Measurements from ENCODE around the gene CTNND1. TPM values are rescaled to one million over a fixed set of nuclear protein-coding genes. Genes with fewer than 3 reads are reported as not detected.

Gene CTNND1
- polyA plus RNA-seq, 1 donor from 2014 or later = 70.3 TPM

GRCh38 chr11:57787920-57788702 lies 26.5 kb downstream of the CTNND1 start:
- Histone ChIP-seq H3K9me3 (ENCODE audit: low read length) (no peaks in the 10 kb centered on the region), H3K27me3 (ENCODE audit: insufficient read depth, low read depth, low read length) (no peaks in the 10 kb centered on the region), H3K27ac (ENCODE audit: low read length) (peak overlapping the region; percentile 36), H3K4me3 (ENCODE audit: low read length) (no peak overlapping the region), H3K9me2 (ENCODE audit: insufficient read depth, low read length) (no peaks in the 10 kb centered on the region), H2AFZ (ENCODE audit: low read depth, low read length) (no peak overlapping the region), H3K4me2 (ENCODE audit: low read length) (no peak overlapping the region), H3K36me3 (ENCODE audit: insufficient read depth, low read length) (peaks cover 2% of the 10 kb centered on the region), H3F3A (ENCODE audit: insufficient read depth, low read length, poor library complexity, severe bottlenecking) (no peaks in the 10 kb centered on the region), H4K20me1 (ENCODE audit: insufficient read depth) (peaks cover 4% of the 10 kb centered on the region), H3K9ac (ENCODE audit: low read length) (no peak overlapping the region), H3K79me2 (replicated peaks; ENCODE audit: insufficient read depth, low read length) (peaks cover 71% of the 10 kb centered on the region)
- TF ChIP-seq TAF1 (IDR thresholded peaks at IDR 0.05; ENCODE audit: low read depth) = no peak
- TF ChIP-seq POLR2AphosphoS5 (IDR thresholded peaks at IDR 0.05) = no peak
- no peak for TF ChIP-seq SMC3 (conservative IDR thresholded peaks at IDR 0.05; ENCODE audit: poor library complexity)
- no peak for TF ChIP-seq RAD21 (conservative IDR thresholded peaks at IDR 0.05)
- TF ChIP-seq, protein P1, sequence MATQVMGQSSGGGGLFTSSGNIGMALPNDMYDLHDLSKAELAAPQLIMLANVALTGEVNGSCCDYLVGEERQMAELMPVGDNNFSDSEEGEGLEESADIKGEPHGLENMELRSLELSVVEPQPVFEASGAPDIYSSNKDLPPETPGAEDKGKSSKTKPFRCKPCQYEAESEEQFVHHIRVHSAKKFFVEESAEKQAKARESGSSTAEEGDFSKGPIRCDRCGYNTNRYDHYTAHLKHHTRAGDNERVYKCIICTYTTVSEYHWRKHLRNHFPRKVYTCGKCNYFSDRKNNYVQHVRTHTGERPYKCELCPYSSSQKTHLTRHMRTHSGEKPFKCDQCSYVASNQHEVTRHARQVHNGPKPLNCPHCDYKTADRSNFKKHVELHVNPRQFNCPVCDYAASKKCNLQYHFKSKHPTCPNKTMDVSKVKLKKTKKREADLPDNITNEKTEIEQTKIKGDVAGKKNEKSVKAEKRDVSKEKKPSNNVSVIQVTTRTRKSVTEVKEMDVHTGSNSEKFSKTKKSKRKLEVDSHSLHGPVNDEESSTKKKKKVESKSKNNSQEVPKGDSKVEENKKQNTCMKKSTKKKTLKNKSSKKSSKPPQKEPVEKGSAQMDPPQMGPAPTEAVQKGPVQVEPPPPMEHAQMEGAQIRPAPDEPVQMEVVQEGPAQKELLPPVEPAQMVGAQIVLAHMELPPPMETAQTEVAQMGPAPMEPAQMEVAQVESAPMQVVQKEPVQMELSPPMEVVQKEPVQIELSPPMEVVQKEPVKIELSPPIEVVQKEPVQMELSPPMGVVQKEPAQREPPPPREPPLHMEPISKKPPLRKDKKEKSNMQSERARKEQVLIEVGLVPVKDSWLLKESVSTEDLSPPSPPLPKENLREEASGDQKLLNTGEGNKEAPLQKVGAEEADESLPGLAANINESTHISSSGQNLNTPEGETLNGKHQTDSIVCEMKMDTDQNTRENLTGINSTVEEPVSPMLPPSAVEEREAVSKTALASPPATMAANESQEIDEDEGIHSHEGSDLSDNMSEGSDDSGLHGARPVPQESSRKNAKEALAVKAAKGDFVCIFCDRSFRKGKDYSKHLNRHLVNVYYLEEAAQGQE (IDR thresholded peaks at IDR 0.05; ENCODE audit: borderline replicate concordance) = no peak
- TF ChIP-seq EP300 (conservative IDR thresholded peaks at IDR 0.05; ENCODE audit: poor library complexity, severe bottlenecking) = no peak
- TF ChIP-seq, protein P2, sequence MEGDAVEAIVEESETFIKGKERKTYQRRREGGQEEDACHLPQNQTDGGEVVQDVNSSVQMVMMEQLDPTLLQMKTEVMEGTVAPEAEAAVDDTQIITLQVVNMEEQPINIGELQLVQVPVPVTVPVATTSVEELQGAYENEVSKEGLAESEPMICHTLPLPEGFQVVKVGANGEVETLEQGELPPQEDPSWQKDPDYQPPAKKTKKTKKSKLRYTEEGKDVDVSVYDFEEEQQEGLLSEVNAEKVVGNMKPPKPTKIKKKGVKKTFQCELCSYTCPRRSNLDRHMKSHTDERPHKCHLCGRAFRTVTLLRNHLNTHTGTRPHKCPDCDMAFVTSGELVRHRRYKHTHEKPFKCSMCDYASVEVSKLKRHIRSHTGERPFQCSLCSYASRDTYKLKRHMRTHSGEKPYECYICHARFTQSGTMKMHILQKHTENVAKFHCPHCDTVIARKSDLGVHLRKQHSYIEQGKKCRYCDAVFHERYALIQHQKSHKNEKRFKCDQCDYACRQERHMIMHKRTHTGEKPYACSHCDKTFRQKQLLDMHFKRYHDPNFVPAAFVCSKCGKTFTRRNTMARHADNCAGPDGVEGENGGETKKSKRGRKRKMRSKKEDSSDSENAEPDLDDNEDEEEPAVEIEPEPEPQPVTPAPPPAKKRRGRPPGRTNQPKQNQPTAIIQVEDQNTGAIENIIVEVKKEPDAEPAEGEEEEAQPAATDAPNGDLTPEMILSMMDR (IDR thresholded peaks at IDR 0.05; ENCODE audit: poor library complexity, severe bottlenecking) = no peak
- TF ChIP-seq EZH2 (IDR thresholded peaks at IDR 0.05; ENCODE audit: borderline replicate concordance, insufficient read depth, low read length, poor library complexity, severe bottlenecking) = no peak
- TF ChIP-seq MXI1 (conservative IDR thresholded peaks at IDR 0.05; ENCODE audit: poor library complexity, severe bottlenecking) = no peak

DNA sequence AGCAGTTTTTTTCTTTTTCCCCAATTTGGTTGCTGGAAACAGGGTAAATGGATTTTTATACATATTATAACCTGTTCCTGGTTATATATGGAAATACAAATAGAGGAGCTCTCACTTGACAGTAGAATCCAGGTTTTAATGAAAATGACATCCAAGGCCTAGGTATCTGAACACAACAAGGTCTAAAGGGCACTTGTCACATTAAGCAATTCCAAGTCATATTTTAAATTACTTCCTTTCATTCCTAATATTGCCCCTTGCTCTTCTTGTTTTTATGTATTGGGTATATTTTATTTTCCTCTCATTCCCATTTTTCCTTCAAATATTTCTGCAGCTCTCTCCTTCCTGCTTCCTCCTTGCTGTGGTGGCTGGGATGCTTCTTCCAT lies 27.1 kb downstream of the CTNND1 start:
- H3K27me3 ChIP-seq (ENCODE audit: insufficient read depth, low read depth, low read length) = no peaks in the 10 kb centered on the region
- H2AFZ ChIP-seq (ENCODE audit: low read depth, low read length) = no peak overlapping the region
- TF ChIP-seq, protein P1 (IDR thresholded peaks at IDR 0.05; ENCODE audit: borderline replicate concordance) = no peak
- TF ChIP-seq EZH2 (IDR thresholded peaks at IDR 0.05; ENCODE audit: borderline replicate concordance, insufficient read depth, low read length, poor library complexity, severe bottlenecking) = no peak
- no peak for TF ChIP-seq RAD21 (conservative IDR thresholded peaks at IDR 0.05)
- TF ChIP-seq POLR2AphosphoS5 (IDR thresholded peaks at IDR 0.05) = no peak
- no peak for TF ChIP-seq EP300 (conservative IDR thresholded peaks at IDR 0.05; ENCODE audit: poor library complexity, severe bottlenecking)
- no peak for TF ChIP-seq SMC3 (conservative IDR thresholded peaks at IDR 0.05; ENCODE audit: poor library complexity)
- TF ChIP-seq TAF1 (IDR thresholded peaks at IDR 0.05; ENCODE audit: low read depth) = no peak
- TF ChIP-seq, protein P2 (IDR thresholded peaks at IDR 0.05; ENCODE audit: poor library complexity, severe bottlenecking) = no peak
- TF ChIP-seq MXI1 (conservative IDR thresholded peaks at IDR 0.05; ENCODE audit: poor library complexity, severe bottlenecking) = no peak
- H3K9ac ChIP-seq (ENCODE audit: low read length) = no peak overlapping the region
- H3K9me3 ChIP-seq (ENCODE audit: low read length) = no peaks in the 10 kb centered on the region
- H3F3A ChIP-seq (ENCODE audit: insufficient read depth, low read length, poor library complexity, severe bottlenecking) = no peaks in the 10 kb centered on the region
- peaks cover 7% of the 10 kb centered on the region for H4K20me1 ChIP-seq (ENCODE audit: insufficient read depth)
- no peaks in the 10 kb centered on the region for H3K9me2 ChIP-seq (ENCODE audit: insufficient read depth, low read length)
- no peak overlapping the region for H3K4me2 ChIP-seq (ENCODE audit: low read length)
- peaks cover 8% of the 10 kb centered on the region for H3K36me3 ChIP-seq (ENCODE audit: insufficient read depth, low read length)
- H3K4me3 ChIP-seq (ENCODE audit: low read length) = no peak overlapping the region
- peaks cover 70% of the 10 kb centered on the region for H3K79me2 ChIP-seq (replicated peaks; ENCODE audit: insufficient read depth, low read length)
- H3K27ac ChIP-seq (ENCODE audit: low read length) = no peak overlapping the region

Measured in neural cell (in vitro differentiated cells).